Tibial nerve (tissue), 4 donors: ENCODE measurements around the gene GPX4. TPM values are rescaled to one million over a fixed set of nuclear protein-coding genes. Genes with fewer than 3 reads are reported as not detected.

Source experiments
- DNase-seq, 2 donors: peaks; one replicate each; pipeline ENCODE4 v3.0.0-alpha.2; 2019; ENCODE audit warnings: low spot score in 2 of 2
- H3K27ac ChIP-seq, 4 donors: fragments of 200-600 bp; sonication (generic) in 3 of 4; one replicate each; pipeline ENCODE4 v1.5.1; 2017 to 2019; ENCODE audit warnings: mild to moderate bottlenecking in 1 of 4
- H3K27me3 ChIP-seq, 2 donors: fragments of 200-600 bp; sonication (generic) in 1 of 2; one replicate each; pipeline versions ENCODE4 v1.5.1 to v1.6.0; 2017 to 2019
- H3K36me3 ChIP-seq, 3 donors: fragments of 200-600 bp; sonication (generic); one replicate each; pipeline ENCODE4 v1.5.1; 2018 to 2019
- H3K4me1 ChIP-seq, 4 donors: fragments of 200-600 bp; sonication (generic) in 3 of 4; one replicate each; pipeline ENCODE4 v1.5.1; 2017 to 2019
- H3K4me3 ChIP-seq, 4 donors: fragments of 200-600 bp; sonication (generic) in 3 of 4; one replicate each; pipeline ENCODE4 v1.5.1; 2017 to 2019; ENCODE audit warnings: mild to moderate bottlenecking in 1 of 4, moderate library complexity in 1 of 4
- H3K9me3 ChIP-seq, 4 donors: fragments of 200-600 bp; sonication (generic) in 3 of 4; one replicate each; pipeline ENCODE4 v1.5.1; 2017 to 2019
- EP300 ChIP-seq, 2 donors: sonication (generic); formaldehyde crosslinking; IDR thresholded peaks; one replicate each; pipeline ENCODE4 v1.6.1; 2017; ENCODE audit warnings: antibody characterized with exemption in 2 of 2, mild to moderate bottlenecking in 1 of 2
- POLR2A ChIP-seq, 2 donors: fragments of 450-650 bp; IDR thresholded peaks; one replicate each; pipeline ENCODE4 v1.6.1; 2017; ENCODE audit warnings: antibody characterized with exemption in 2 of 2, mild to moderate bottlenecking in 2 of 2, moderate library complexity in 2 of 2
- WGBS, 2 donors: methylation state at CpG; one replicate each; pipeline ENCODE4 v1.1.5; 2018; 5-methylcytosine and 5-hydroxymethylcytosine counted together
- total RNA-seq, 4 donors: library from RNA; depleted of rRNA; stranded (reverse); fragments of >200 nt; gene quantifications; one replicate each; pipeline ENCODE4 v1.1.0, GENCODE V29; 2016
- TF ChIP-seq, protein P1 (sequence below), 5 experiments: fragments of 200-600 bp in 3 of 5; fragments of 450-650 bp in 2 of 5; sonication (generic) in 3 of 5; IDR thresholded peaks; one replicate each; pipeline ENCODE4 v1.5.1; 2016 to 2019; ENCODE audit warnings: antibody characterized with exemption in 5 of 5, mild to moderate bottlenecking in 3 of 5, moderate library complexity in 2 of 5

Gene GPX4
- total RNA-seq, 4 donors from 2014 or later = 337 to 518 (median 493) TPM

- Histone ChIP-seq H3K36me3 (peaks cover 0 to 27% (median 0%) of the 10 kb centered on the region in 3 donors), H3K4me3 (no peak overlapping the region), H3K27ac (peak overlapping the region in 3 of 4 donors; percentile 36 to 57 (median 53)), H3K9me3 (no peaks in the 10 kb centered on the region), H3K27me3 (no peaks in the 10 kb centered on the region), H3K4me1 (peaks cover 0 to 62% (median 33%) of the 10 kb centered on the region in 4 donors)
- DNase-seq = no peak
- 69 to 79% methylated on average over 17 of the region's 17 CpGs for WGBS, 2 donors
- TF ChIP-seq, protein P1, sequence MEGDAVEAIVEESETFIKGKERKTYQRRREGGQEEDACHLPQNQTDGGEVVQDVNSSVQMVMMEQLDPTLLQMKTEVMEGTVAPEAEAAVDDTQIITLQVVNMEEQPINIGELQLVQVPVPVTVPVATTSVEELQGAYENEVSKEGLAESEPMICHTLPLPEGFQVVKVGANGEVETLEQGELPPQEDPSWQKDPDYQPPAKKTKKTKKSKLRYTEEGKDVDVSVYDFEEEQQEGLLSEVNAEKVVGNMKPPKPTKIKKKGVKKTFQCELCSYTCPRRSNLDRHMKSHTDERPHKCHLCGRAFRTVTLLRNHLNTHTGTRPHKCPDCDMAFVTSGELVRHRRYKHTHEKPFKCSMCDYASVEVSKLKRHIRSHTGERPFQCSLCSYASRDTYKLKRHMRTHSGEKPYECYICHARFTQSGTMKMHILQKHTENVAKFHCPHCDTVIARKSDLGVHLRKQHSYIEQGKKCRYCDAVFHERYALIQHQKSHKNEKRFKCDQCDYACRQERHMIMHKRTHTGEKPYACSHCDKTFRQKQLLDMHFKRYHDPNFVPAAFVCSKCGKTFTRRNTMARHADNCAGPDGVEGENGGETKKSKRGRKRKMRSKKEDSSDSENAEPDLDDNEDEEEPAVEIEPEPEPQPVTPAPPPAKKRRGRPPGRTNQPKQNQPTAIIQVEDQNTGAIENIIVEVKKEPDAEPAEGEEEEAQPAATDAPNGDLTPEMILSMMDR (IDR thresholded peaks at IDR 0.05) = no peak
- TF ChIP-seq POLR2A (IDR thresholded peaks at IDR 0.05) (no peak), EP300 (IDR thresholded peaks at IDR 0.05) (no peak)
Observed at GRCh38 chr19:1135454-1135853, 31.7 kb downstream of the GPX4 start.

- H3K27me3 ChIP-seq = no peaks in the 10 kb centered on the region
- no peak overlapping the region for H3K4me3 ChIP-seq
- peaks cover 0 to 54% (median 25%) of the 10 kb centered on the region in 4 donors for H3K4me1 ChIP-seq
- no peak for DNase-seq
- no peaks in the 10 kb centered on the region for H3K9me3 ChIP-seq
- WGBS, 2 donors = 56 to 60% methylated on average over 9 to 12 of the region's 12 CpGs
- H3K27ac ChIP-seq = peak overlapping the region in 2 of 4 donors; percentile 53 to 57
- TF ChIP-seq EP300 (IDR thresholded peaks at IDR 0.05) (no peak), POLR2A (IDR thresholded peaks at IDR 0.05) (no peak)
- TF ChIP-seq, protein P1 (IDR thresholded peaks at IDR 0.05) = no peak
- peaks cover 0 to 35% (median 0%) of the 10 kb centered on the region in 3 donors for H3K36me3 ChIP-seq
Observed at GRCh38 chr19:1136201-1136600, 32.4 kb downstream of the GPX4 start.

DNA sequence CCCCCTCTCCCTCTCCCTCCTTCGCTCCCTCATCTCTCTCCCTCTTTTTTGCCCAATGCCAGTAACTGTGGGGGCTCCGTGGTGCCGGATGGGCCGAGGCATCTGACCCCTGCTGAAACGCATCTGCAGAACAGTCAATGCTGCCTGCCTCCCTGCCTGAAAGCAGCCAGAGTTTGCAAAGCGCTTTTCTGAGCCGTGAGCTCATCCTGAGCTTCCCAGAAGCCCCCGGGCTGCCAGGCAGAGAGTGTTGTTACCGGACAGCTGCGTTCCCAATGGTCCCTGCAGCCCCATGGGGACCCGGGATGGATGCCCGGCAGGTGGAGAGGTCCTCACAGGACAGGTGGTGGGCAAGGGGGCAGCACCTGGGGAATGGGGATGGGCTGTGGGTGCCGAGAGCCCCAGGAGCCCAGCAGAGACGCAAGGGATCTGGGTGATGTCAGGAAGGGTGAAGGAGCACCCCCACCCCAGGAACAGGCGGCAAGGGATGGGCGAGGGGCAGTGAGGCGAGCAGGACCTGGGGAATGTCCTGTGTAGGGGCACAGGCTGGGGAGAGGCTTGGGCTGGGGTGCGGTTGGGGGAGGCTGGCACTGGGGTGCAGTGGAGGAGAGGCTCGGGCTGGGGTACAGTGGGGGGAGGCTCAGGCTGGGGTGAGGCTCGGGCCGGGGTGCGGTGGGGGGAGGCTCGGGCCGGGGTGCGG lies 33.0 kb downstream of the GPX4 start:
- no peak overlapping the region for H3K4me3 ChIP-seq
- peak overlapping the region in 2 of 4 donors; percentile 53 to 57 for H3K27ac ChIP-seq
- TF ChIP-seq, protein P1 (IDR thresholded peaks at IDR 0.05) = no peak
- TF ChIP-seq POLR2A (IDR thresholded peaks at IDR 0.05) = no peak
- no peak for TF ChIP-seq EP300 (IDR thresholded peaks at IDR 0.05)
- peaks cover 0 to 40% (median 0%) of the 10 kb centered on the region in 3 donors for H3K36me3 ChIP-seq
- no peaks in the 10 kb centered on the region for H3K27me3 ChIP-seq
- H3K9me3 ChIP-seq = no peaks in the 10 kb centered on the region
- WGBS, 2 donors = 67 to 70% methylated on average over 17 of the region's 25 CpGs
- H3K4me1 ChIP-seq = peaks cover 0 to 49% (median 20%) of the 10 kb centered on the region in 4 donors
- DNase-seq = no peak

- Histone ChIP-seq H3K9me3 (no peaks in the 10 kb centered on the region), H3K4me1 (peaks cover 0 to 37% (median 11%) of the 10 kb centered on the region in 4 donors), H3K36me3 (peaks cover 0 to 54% (median 0%) of the 10 kb centered on the region in 3 donors), H3K4me3 (no peak overlapping the region), H3K27ac (no peak overlapping the region), H3K27me3 (no peaks in the 10 kb centered on the region)
- no peak for DNase-seq
- TF ChIP-seq, protein P1 (IDR thresholded peaks at IDR 0.05) = no peak
- TF ChIP-seq POLR2A (IDR thresholded peaks at IDR 0.05) = no peak
- no peak for TF ChIP-seq EP300 (IDR thresholded peaks at IDR 0.05)
- WGBS, 2 donors = 20 to 60% methylated on average over 1 to 4 of the region's 11 CpGs
Observed at GRCh38 chr19:1138121-1138520, 34.3 kb downstream of the GPX4 start.

- WGBS, 2 donors = 86 to 89% methylated on average over 15 of the region's 15 CpGs
- Histone ChIP-seq H3K9me3 (no peaks in the 10 kb centered on the region), H3K36me3 (peaks cover 0 to 64% (median 0%) of the 10 kb centered on the region in 3 donors), H3K4me3 (no peak overlapping the region), H3K4me1 (peaks cover 0 to 27% (median 6%) of the 10 kb centered on the region in 4 donors), H3K27ac (no peak overlapping the region), H3K27me3 (no peaks in the 10 kb centered on the region)
- TF ChIP-seq EP300 (IDR thresholded peaks at IDR 0.05) (no peak), POLR2A (IDR thresholded peaks at IDR 0.05) (no peak)
- TF ChIP-seq, protein P1 (IDR thresholded peaks at IDR 0.05) = no peak
- DNase-seq = no peak
Observed at GRCh38 chr19:1139126-1139525, 35.3 kb downstream of the GPX4 start.
